ENCODE measurements around the gene ATG9A. TPM values are rescaled to one million over a fixed set of nuclear protein-coding genes. Genes with fewer than 3 reads are reported as not detected.
A peak's percentile ranks its signal among the peaks of the same experiment; 100 is the strongest.

ATG9A gene
- total RNA-seq, 1 experiment from 2014 or later = 46.4 TPM

DNA sequence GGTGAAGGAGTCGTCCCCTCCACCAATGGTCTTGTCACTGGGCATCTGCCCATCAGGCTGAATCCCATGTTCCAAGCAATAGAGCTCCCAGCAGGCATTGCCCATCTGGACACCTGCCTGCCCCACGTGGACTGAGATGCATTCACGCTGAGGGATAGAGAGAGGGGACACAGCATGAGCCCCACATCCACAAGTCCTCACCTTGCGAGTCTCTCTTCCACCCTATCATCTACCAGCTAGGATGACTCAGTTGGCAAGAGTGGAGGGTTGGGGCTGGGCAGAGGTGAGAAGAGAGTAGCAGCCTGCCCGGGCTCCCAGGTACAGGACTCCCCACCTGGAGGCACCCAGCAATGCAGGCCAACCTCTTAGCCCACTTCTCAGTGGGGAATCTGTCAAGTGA lies 22.6 kb upstream of the ATG9A start:
- H3K4ac ChIP-seq (ENCODE audit: low read depth, low read length) = no peak overlapping the region
- H3K14ac ChIP-seq (ENCODE audit: insufficient read depth, low read length) = no peak overlapping the region
- peaks cover 22% of the 10 kb centered on the region for H3K23me2 ChIP-seq (ENCODE audit: insufficient read length, low read depth, low read length, poor library complexity, severe bottlenecking)
- no peak overlapping the region for H3K56ac ChIP-seq (ENCODE audit: insufficient read length, low read depth, low read length)
- Mint-ChIP-seq H3K4me1 (peaks cover 28 to 40% of the 10 kb centered on the region in 2 experiments), H3K9me3 (peaks cover 0 to 2% of the 10 kb centered on the region in 2 experiments; a peak in 3 of 5 replicates), H3K4me3 (peak overlapping the region; percentile 69 to 88), H3K27me3 (ENCODE audit: low read depth) (peaks cover 62% of the 10 kb centered on the region), H3K27ac (no peak overlapping the region), H3K36me3 (ENCODE audit: insufficient read depth in 1 of 3, low read depth in 3 of 3) (peaks cover 9 to 24% (median 23%) of the 10 kb centered on the region in 3 experiments; a peak in 6 of 7 replicates)
- no peak overlapping the region for H2BK20ac ChIP-seq (ENCODE audit: low read depth, low read length, poor library complexity, severe bottlenecking)
- H3K18ac ChIP-seq (ENCODE audit: insufficient read length, low read depth, low read length) = no peak overlapping the region
- H4K5ac ChIP-seq (ENCODE audit: insufficient read length, low read depth, low read length) = no peak overlapping the region
- H2BK15ac ChIP-seq (ENCODE audit: low read depth, low read length) = no peak overlapping the region
- H2BK5ac ChIP-seq (ENCODE audit: insufficient read length, low read length) = no peak overlapping the region
- WGBS (ENCODE audit: extremely low coverage, insufficient read length, low lambda C conversion rate) = no CpG with 5 or more reads among the region's 5 CpGs
- H3T11ph ChIP-seq (ENCODE audit: low read length) = no peak overlapping the region
- peak overlapping the region; percentile 72 for H3K4me2 ChIP-seq (ENCODE audit: insufficient read depth, insufficient read length, low read length)
- H4K91ac ChIP-seq (ENCODE audit: insufficient read length, low read depth, low read length) = no peak overlapping the region
- no peak overlapping the region for H2AK5ac ChIP-seq (ENCODE audit: insufficient read length, low read length)
- no peak overlapping the region for H3K23ac ChIP-seq (ENCODE audit: insufficient read length, low read depth, low read length)
- H2BK12ac ChIP-seq (ENCODE audit: insufficient read length, low read depth, low read length) = no peak overlapping the region
- no peaks in the 10 kb centered on the region for H3K79me1 ChIP-seq (ENCODE audit: insufficient read depth, low read depth, low read length, poor library complexity, severe bottlenecking)
- H3K27ac ChIP-seq (ENCODE audit: insufficient read length, low read depth, low read length) = no peak overlapping the region
- H3K9me3 ChIP-seq (ENCODE audit: control insufficient read depth, low read depth, low read length) = no peaks in the 10 kb centered on the region
- H3K79me2 ChIP-seq (ENCODE audit: insufficient read depth, low read length) = no peaks in the 10 kb centered on the region
- H3K4me1 ChIP-seq (ENCODE audit: insufficient read depth, low read length) = peaks cover 3% of the 10 kb centered on the region; the same call in 1 of the 2 replicates
- no peak overlapping the region for H2AFZ ChIP-seq (ENCODE audit: low read length)
- H2BK120ac ChIP-seq (ENCODE audit: low read depth, low read length, poor library complexity, severe bottlenecking) = no peak overlapping the region
- DNase-seq = no peak
- peaks cover 21% of the 10 kb centered on the region for H3K27me3 ChIP-seq (ENCODE audit: insufficient read depth, low read length)
- H4K8ac ChIP-seq (replicated peaks; ENCODE audit: insufficient read length, low read depth, low read length) = no peak overlapping the region
- TF ChIP-seq, protein P1, sequence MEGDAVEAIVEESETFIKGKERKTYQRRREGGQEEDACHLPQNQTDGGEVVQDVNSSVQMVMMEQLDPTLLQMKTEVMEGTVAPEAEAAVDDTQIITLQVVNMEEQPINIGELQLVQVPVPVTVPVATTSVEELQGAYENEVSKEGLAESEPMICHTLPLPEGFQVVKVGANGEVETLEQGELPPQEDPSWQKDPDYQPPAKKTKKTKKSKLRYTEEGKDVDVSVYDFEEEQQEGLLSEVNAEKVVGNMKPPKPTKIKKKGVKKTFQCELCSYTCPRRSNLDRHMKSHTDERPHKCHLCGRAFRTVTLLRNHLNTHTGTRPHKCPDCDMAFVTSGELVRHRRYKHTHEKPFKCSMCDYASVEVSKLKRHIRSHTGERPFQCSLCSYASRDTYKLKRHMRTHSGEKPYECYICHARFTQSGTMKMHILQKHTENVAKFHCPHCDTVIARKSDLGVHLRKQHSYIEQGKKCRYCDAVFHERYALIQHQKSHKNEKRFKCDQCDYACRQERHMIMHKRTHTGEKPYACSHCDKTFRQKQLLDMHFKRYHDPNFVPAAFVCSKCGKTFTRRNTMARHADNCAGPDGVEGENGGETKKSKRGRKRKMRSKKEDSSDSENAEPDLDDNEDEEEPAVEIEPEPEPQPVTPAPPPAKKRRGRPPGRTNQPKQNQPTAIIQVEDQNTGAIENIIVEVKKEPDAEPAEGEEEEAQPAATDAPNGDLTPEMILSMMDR (conservative IDR thresholded peaks at IDR 0.05) = no peak
- H4K20me1 ChIP-seq (ENCODE audit: control insufficient read depth, insufficient read depth, insufficient read length) = no peaks in the 10 kb centered on the region
- H3K9ac ChIP-seq (ENCODE audit: extremely low read depth, insufficient read length, low read length) = no peak overlapping the region

All from H9 (cell line).